ENCODE results near the gene TMEM132A. TPM values are rescaled to one million over a fixed set of nuclear protein-coding genes. Genes with fewer than 3 reads are reported as not detected.

TMEM132A gene
- total RNA-seq, 1 experiment from 2014 or later: 95.5 TPM

DNA sequence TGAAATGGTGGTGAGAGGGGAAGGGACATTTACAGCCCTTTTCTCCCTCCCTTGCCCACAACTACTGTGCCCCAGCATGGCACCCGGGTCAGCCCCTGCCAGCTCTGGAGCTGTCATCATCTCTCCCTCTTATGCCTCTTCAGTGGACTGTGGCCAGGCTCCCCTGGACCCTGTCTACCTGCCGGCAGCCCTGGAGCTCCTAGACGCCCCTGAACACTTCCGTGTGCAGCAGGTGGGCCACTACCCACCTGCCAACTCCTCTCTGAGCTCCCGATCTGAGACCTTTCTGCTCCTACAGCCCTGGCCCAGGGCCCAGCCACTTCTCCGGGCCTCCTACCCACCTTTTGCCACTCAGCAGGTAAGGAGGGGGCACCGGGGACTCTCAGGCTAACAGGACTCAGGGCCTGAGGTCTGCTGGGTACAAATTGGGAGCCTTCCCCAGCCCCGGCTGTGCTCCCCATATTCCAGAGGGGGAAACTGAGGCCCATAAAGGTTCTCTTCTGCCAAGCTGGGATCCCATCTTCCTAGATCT lies 2.9 kb downstream of the TMEM132A start:
- H4K5ac ChIP-seq (ENCODE audit: insufficient read length, low read depth, low read length): no peak overlapping the region
- H2BK20ac ChIP-seq (ENCODE audit: low read depth, low read length, poor library complexity, severe bottlenecking): no peak overlapping the region
- DNase-seq: no peak
- H4K91ac ChIP-seq (ENCODE audit: insufficient read length, low read depth, low read length): no peak overlapping the region
- Mint-ChIP-seq H3K36me3 (ENCODE audit: insufficient read depth in 1 of 3, low read depth in 3 of 3) (peaks cover 31 to 59% (median 50%) of the 10 kb centered on the region in 3 experiments; a peak in 6 of 7 replicates), H3K27ac (no peak overlapping the region), H3K27me3 (ENCODE audit: low read depth) (peaks cover 7% of the 10 kb centered on the region), H3K9me3 (no peaks in the 10 kb centered on the region), H3K4me1 (peaks cover 18 to 23% of the 10 kb centered on the region in 2 experiments), H3K4me3 (no peak overlapping the region)
- no peaks in the 10 kb centered on the region for H3K27me3 ChIP-seq (ENCODE audit: insufficient read depth, low read length)
- no peak overlapping the region for H3K18ac ChIP-seq (ENCODE audit: insufficient read length, low read depth, low read length)
- no peak overlapping the region for H2BK120ac ChIP-seq (ENCODE audit: low read depth, low read length, poor library complexity, severe bottlenecking)
- no peak for TF ChIP-seq CTCF (conservative IDR thresholded peaks at IDR 0.05)
- peaks cover 10% of the 10 kb centered on the region for H3K23me2 ChIP-seq (ENCODE audit: insufficient read length, low read depth, low read length, poor library complexity, severe bottlenecking)
- H3K9ac ChIP-seq (ENCODE audit: extremely low read depth, insufficient read length, low read length): no peak overlapping the region
- H3K4ac ChIP-seq (ENCODE audit: low read depth, low read length): no peak overlapping the region
- H3K23ac ChIP-seq (ENCODE audit: insufficient read length, low read depth, low read length): no peak overlapping the region
- no peak overlapping the region for H3K56ac ChIP-seq (ENCODE audit: insufficient read length, low read depth, low read length)
- H2AFZ ChIP-seq (ENCODE audit: low read length): no peak overlapping the region
- no peak overlapping the region for H3K14ac ChIP-seq (ENCODE audit: insufficient read depth, low read length)
- no peak overlapping the region for H4K8ac ChIP-seq (replicated peaks; ENCODE audit: insufficient read length, low read depth, low read length)
- H3K79me1 ChIP-seq (ENCODE audit: insufficient read depth, low read depth, low read length, poor library complexity, severe bottlenecking): no peaks in the 10 kb centered on the region
- WGBS (ENCODE audit: extremely low coverage, insufficient read length, low lambda C conversion rate): no CpG with 5 or more reads among the region's 8 CpGs
- H3K79me2 ChIP-seq (ENCODE audit: insufficient read depth, low read length): no peaks in the 10 kb centered on the region
- no peaks in the 10 kb centered on the region for H4K20me1 ChIP-seq (ENCODE audit: control insufficient read depth, insufficient read depth, insufficient read length)
- no peak overlapping the region for H3K27ac ChIP-seq (ENCODE audit: insufficient read length, low read depth, low read length)
- H3K4me2 ChIP-seq (ENCODE audit: insufficient read depth, insufficient read length, low read length): no peak overlapping the region
- no peak overlapping the region for H2AK5ac ChIP-seq (ENCODE audit: insufficient read length, low read length)
- H2BK12ac ChIP-seq (ENCODE audit: insufficient read length, low read depth, low read length): no peak overlapping the region
- no peak overlapping the region for H3T11ph ChIP-seq (ENCODE audit: low read length)
- H3K9me3 ChIP-seq (ENCODE audit: control insufficient read depth, low read depth, low read length): no peaks in the 10 kb centered on the region
- peaks cover 2% of the 10 kb centered on the region; the same call in 1 of the 2 replicates for H3K4me1 ChIP-seq (ENCODE audit: insufficient read depth, low read length)
- H2BK5ac ChIP-seq (ENCODE audit: insufficient read length, low read length): no peak overlapping the region
- H2BK15ac ChIP-seq (ENCODE audit: low read depth, low read length): no peak overlapping the region
